ENCODE measurements around the gene PAXIP1. TPM values are rescaled to one million over a fixed set of nuclear protein-coding genes. Genes with fewer than 3 reads are reported as not detected.

The PAXIP1 gene
- total RNA-seq, 4 donors from 2014 or later, result 9.0 to 10.3 (median 9.8) TPM

DNA sequence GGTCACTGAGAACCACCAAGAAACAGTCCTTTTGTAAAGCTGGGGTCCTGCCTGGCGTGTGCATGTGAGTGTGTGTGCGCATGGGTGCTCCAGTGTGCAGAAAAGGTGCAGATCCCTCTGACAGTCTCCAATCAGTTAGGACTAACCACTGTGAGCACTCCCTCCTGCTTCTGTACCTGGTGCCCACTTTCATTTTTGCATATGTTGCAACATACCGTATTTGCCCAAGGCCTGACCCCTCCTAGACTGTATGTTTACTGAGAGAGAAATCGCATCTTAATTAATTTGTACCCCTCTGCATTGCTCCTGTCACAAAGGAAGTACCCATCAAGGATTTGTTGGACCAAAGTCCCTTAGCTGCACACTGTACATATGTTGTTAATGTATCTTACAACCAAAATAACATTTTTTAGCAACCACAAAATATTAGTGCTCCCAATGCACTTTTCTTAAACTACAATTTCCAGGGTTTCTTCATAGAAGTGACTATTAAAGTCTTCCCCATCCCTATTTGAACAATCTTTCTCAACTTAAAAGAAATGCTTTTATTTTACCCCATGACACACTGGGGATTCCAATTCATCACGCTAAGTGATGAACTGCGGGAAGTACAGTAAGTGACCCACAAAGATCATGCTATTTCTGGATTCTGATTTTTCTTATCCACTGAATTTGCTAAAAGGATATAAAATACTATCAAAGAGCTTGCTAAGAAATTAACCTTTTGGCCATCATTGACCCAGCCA lies 16.6 kb downstream of the PAXIP1 start:
- Histone ChIP-seq H3K4me3 (no peak overlapping the region), H3K27me3 (no peaks in the 10 kb centered on the region), H3K9me3 (no peaks in the 10 kb centered on the region), H3K36me3 (peaks cover 0 to 32% (median 0%) of the 10 kb centered on the region in 3 donors), H3K4me1 (no peaks in the 10 kb centered on the region), H3K27ac (no peak overlapping the region)
- 95% methylated on average over 6 of the region's 6 CpGs for WGBS, 2 donors
- DNase-seq (ENCODE audit: low spot score in 2 of 2), result no peak
- TF ChIP-seq, protein P1, sequence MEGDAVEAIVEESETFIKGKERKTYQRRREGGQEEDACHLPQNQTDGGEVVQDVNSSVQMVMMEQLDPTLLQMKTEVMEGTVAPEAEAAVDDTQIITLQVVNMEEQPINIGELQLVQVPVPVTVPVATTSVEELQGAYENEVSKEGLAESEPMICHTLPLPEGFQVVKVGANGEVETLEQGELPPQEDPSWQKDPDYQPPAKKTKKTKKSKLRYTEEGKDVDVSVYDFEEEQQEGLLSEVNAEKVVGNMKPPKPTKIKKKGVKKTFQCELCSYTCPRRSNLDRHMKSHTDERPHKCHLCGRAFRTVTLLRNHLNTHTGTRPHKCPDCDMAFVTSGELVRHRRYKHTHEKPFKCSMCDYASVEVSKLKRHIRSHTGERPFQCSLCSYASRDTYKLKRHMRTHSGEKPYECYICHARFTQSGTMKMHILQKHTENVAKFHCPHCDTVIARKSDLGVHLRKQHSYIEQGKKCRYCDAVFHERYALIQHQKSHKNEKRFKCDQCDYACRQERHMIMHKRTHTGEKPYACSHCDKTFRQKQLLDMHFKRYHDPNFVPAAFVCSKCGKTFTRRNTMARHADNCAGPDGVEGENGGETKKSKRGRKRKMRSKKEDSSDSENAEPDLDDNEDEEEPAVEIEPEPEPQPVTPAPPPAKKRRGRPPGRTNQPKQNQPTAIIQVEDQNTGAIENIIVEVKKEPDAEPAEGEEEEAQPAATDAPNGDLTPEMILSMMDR (IDR thresholded peaks at IDR 0.05), result no peak
- TF ChIP-seq EP300 (IDR thresholded peaks at IDR 0.05) (no peak), POLR2A (IDR thresholded peaks at IDR 0.05) (no peak)

GRCh38 chr7:154985230-154985629 lies 17.7 kb downstream of the PAXIP1 start:
- no peaks in the 10 kb centered on the region for H3K9me3 ChIP-seq
- no peak for DNase-seq (ENCODE audit: low spot score in 2 of 2)
- TF ChIP-seq POLR2A (IDR thresholded peaks at IDR 0.05), result no peak
- TF ChIP-seq, protein P1 (IDR thresholded peaks at IDR 0.05), result no peak
- TF ChIP-seq EP300 (IDR thresholded peaks at IDR 0.05), result no peak
- H3K27ac ChIP-seq, result no peak overlapping the region
- WGBS, 2 donors, result 92% methylated on average over 6 of the region's 6 CpGs
- no peak overlapping the region for H3K4me3 ChIP-seq
- no peaks in the 10 kb centered on the region for H3K4me1 ChIP-seq
- H3K27me3 ChIP-seq, result no peaks in the 10 kb centered on the region
- H3K36me3 ChIP-seq, result peaks cover 0 to 35% (median 0%) of the 10 kb centered on the region in 3 donors

DNA sequence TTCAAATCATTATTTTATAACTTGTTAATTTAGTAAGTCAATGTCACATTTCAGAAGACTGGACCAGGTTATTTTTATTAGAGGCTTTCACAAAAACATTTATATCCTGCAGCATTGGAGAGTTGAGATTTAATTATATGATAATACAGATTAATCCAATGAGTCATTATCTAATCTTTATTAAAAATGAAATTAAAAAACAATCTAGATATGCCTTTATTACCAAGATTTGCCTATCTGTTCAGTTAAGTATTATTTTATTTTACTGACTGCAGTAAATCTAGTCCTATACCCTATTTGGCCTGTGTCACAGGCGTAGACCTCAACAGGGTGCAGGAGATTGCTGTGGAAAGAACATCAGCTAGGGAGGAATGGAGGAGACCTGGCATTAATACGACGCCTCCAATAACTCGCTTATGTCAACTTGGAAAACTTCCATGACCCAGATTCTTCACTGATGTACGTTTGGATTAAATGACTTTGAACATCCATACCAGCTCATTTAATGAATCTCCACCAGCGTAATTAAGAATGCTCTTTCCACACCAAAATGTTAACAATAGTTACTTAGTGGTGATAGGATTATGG lies 18.2 kb downstream of the PAXIP1 start:
- no peaks in the 10 kb centered on the region for H3K27me3 ChIP-seq
- H3K27ac ChIP-seq, result no peak overlapping the region
- 62 to 63% methylated on average over 6 of the region's 6 CpGs for WGBS, 2 donors
- H3K4me1 ChIP-seq, result no peaks in the 10 kb centered on the region
- H3K36me3 ChIP-seq, result peaks cover 0 to 33% (median 0%) of the 10 kb centered on the region in 3 donors
- no peak overlapping the region for H3K4me3 ChIP-seq
- H3K9me3 ChIP-seq, result no peaks in the 10 kb centered on the region
- no peak for DNase-seq (ENCODE audit: low spot score in 2 of 2)
- no peak for TF ChIP-seq EP300 (IDR thresholded peaks at IDR 0.05)
- TF ChIP-seq, protein P1 (IDR thresholded peaks at IDR 0.05), result no peak

DNA sequence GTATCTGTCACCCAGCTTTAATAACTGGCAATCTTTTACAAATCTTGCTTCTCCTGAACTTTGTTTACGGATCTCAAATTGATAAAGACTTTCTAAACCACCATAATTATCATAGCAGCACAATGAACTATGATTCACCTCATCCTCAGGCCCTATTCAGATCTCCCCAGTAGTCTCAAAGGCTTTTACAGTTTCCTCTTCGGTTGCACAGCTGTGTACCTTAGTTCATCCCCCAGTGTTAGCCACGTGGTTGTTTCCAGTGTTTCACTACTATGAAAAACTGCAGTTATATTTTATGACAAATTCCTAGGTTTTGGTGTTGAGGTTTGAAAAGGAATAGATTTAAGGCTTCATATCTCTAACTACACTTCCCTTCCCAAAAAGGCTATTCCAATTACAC lies 24.9 kb downstream of the PAXIP1 start:
- Histone ChIP-seq H3K4me3 (no peak overlapping the region), H3K27ac (no peak overlapping the region), H3K9me3 (no peaks in the 10 kb centered on the region), H3K4me1 (no peaks in the 10 kb centered on the region), H3K36me3 (peaks cover 0 to 41% (median 3%) of the 10 kb centered on the region in 3 donors), H3K27me3 (no peaks in the 10 kb centered on the region)
- no peak for DNase-seq (ENCODE audit: low spot score in 2 of 2)
- TF ChIP-seq EP300 (IDR thresholded peaks at IDR 0.05) (no peak), POLR2A (IDR thresholded peaks at IDR 0.05) (no peak)
- TF ChIP-seq, protein P1 (IDR thresholded peaks at IDR 0.05), result no peak
- 68 to 69% methylated on average over 3 of the region's 3 CpGs for WGBS, 2 donors

DNA sequence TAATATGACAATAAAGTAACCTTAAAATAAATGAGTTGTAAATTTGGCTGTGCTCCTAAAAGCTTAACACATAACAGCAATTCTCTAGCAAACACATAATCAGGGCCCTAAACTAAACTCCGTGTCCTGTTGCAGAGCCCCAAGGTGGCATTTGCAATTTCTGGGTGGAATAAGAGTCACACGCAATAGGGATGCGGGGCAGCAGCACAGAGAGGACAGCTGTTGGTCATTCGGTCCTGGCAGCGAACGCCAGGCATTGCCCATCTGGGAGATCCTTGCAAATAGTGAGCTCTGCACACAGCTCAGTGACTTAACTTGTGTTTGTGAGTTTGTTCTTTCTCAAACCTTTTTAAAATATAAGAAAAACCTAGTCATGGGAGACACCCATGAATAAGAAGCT lies 25.7 kb downstream of the PAXIP1 start:
- peaks cover 0 to 44% (median 3%) of the 10 kb centered on the region in 3 donors for H3K36me3 ChIP-seq
- no peak overlapping the region for H3K27ac ChIP-seq
- 87 to 91% methylated on average over 6 of the region's 6 CpGs for WGBS, 2 donors
- no peak overlapping the region for H3K4me3 ChIP-seq
- DNase-seq (ENCODE audit: low spot score in 2 of 2), result no peak
- no peaks in the 10 kb centered on the region for H3K9me3 ChIP-seq
- H3K4me1 ChIP-seq, result no peaks in the 10 kb centered on the region
- TF ChIP-seq EP300 (IDR thresholded peaks at IDR 0.05), result no peak
- H3K27me3 ChIP-seq, result no peaks in the 10 kb centered on the region

Measured in tibial nerve (tissue), 4 donors.